GM19438 (cell line): ENCODE results near the gene GOLGA2.

Source experiments
- ATAC-seq: cut with Tn5 transposase; IDR thresholded peaks from one replicate; pipeline ENCODE4 v1.9.1; 2021; ENCODE audit warnings: low read depth; ENCODE audit not compliant: unreplicated experiment

GOLGA2 gene

GRCh38 chr9:128257907-128258306 lies 17.9 kb downstream of the GOLGA2 start:
- ATAC-seq, result no peak

GRCh38 chr9:128257086-128257825 lies 18.6 kb downstream of the GOLGA2 start:
- ATAC-seq, result no peak

- no peak for ATAC-seq
Observed at GRCh38 chr9:128254855-128255759, 20.7 kb downstream of the GOLGA2 start.

DNA sequence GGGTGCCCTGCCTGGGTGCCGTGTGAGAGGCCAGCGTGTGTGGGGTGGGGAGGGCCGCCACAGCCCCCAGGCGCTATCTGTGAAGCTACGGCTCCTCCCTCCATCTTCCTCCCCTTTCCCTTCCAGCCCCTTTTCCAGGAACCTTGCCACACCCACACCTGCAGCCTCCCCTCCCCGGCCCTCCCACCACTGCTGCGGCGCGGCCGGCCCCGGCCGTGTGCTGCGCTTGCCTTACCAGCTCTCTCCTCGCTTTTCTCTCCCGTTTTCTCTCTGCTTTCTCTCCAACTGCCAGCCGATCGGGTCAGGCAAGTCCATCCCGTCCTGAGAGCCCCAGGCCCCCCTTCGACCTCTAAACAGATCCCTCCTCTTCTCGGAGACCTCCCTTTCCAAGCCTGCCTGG lies 21.4 kb downstream of the GOLGA2 start:
- ATAC-seq, result no peak

DNA sequence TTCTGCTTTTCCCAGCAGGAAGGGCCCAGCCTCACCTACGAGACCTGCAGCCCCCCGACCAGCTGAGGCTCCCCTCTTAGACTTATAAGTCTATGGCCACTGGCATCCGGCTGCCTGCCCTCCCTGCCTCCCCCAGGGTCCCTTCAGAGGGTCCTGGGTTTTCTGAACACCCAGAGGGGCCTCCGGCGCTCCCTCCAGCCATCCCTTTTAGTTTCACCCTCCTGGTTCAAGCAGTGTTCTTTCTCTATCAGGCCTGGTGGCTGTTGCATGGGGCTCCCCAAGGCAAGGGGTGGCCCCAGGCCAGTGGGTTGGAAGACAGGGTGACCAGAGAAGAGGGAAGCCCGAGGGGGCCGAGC lies 21.8 kb downstream of the GOLGA2 start:
- ATAC-seq, result no peak

GRCh38 chr9:128253140-128253990 lies 22.4 kb downstream of the GOLGA2 start:
- ATAC-seq, result no peak

DNA sequence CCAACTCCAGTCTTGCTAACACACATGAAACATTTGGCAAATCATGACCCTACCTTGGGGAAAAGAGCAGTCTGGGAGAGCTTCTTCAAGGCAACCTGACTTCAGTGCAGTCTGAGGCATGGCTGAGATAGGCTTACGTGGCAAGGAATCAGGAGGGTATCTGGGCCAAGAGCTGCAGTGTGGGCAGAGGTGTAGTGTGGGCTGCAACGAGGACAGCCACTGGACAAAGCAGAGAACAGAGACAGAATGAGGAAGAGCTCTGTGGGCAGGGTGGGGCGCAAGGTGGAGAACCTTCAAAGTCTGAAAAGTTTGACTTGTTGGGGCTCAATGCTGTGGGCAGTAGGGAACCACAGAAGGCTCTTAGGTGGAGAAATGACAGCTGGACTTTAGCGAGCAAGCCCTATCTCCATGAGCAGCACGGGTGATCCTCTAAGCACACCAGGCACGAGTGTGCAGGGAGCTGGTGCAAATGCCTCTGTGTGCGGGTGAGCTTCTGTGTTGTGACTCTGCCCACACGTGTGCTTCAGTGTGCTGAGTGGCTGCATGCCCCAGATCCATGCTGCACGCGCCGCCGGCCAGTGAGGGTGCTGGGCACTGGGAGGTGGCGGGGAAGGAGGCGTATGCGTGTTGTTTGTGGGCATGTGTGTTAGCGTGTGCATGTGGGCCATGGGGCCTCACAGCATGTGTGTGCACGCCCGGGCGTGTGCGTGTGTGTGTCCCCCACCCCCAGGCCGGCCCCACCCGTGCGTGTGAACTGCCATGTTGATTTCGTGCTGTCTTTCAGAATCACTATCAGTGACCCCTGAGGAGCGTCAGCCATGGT lies 23.3 kb downstream of the GOLGA2 start:
- ATAC-seq, result no peak

DNA sequence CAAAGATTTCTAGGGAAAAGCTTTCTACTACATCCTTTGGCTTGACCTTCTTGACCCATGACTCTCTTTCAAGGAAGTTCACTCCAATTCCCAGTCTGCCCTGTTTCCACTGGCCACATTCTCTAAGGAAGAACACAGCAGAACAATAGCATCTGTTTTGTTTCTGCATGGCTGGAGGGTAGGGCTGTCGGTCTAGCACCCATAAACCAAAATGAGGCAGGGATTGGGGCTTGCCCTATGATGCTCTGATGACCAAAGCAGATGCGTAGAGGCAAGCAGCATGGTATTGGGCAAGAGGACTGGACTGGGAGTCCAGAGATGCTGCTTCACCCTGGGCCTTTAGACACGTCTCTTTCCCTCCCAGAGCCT lies 24.1 kb downstream of the GOLGA2 start:
- ATAC-seq, result no peak

- ATAC-seq, result no peak
Observed at GRCh38 chr9:128250839-128251731, 24.7 kb downstream of the GOLGA2 start.

- ATAC-seq, result peak; percentile 93
Observed at GRCh38 chr9:128249908-128250838, 25.6 kb downstream of the GOLGA2 start.

DNA sequence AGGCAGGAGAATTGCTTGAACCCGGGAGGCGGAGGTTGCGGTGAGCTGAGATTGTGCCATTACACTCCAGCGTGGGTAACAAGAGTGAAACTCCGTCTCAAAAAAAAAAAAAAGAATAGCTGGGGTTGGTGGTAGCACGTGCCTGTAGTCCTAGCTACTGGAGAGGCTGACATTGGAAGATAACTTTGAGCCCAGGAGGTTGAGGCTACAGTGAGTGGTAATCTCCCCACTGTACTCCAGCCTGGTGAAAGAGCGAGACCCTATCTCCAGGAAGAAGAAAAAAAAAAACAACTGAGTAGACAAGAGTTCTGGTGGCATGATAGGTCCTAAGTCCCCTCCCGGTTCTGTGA lies 26.3 kb downstream of the GOLGA2 start:
- ATAC-seq, result no peak

DNA sequence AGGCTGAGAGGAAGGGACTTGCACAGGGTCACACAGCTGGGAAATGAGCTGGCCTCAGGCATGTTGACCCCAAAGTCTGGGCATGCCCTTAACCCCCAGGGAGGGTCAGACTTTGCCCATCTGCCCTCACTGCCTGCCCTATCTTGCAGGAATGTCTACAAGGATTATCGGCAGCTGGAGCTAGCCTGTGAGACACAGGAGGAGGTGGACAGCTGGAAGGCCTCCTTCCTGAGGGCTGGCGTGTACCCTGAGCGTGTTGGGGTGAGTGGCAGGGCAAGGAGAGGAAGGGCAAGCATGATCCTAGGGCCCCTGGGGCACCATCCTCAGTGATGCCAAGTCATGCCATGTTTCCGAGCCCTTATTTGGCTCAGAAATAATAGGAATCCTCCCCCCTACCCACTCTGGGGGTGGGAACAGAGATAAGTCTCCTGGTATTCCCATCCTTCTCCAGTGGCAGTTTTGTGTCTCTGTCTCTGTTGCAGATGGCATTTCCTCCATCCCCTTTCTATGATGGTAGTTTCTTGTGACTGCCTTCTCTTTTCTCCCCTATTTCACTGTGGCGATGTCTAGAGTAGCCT lies 28.5 kb downstream of the GOLGA2 start:
- no peak for ATAC-seq

DNA sequence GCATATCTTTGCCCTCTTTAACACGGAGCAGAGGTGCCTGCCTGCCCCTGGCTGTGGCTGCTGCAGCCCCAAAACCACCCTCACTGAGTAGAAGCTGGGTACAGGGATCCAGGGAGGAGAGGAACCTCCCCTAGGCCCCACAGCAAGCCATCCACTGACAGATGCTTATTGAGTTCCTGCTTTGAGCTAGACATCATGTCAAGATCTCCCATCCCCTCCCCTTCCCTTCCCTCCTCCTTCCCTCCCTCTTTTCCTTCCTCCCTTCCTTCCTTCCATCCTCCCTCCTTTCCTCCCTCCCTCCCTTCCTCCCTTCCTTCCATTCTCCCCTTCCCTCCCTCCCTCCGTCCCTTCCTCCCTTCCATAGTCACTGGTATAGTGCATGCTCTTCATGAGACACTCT lies 29.3 kb downstream of the GOLGA2 start:
- no peak for ATAC-seq

- ATAC-seq, result no peak
Observed at GRCh38 chr9:128245421-128246151, 30.2 kb downstream of the GOLGA2 start.

GRCh38 chr9:128244837-128245231 lies 31.0 kb downstream of the GOLGA2 start:
- no peak for ATAC-seq

GRCh38 chr9:128244091-128244836 lies 31.5 kb downstream of the GOLGA2 start:
- no peak for ATAC-seq
